Gastroesophageal sphincter (tissue), 3 donors: ENCODE measurements around the gene ZNF587B.
"Not testable (repeated sequence)": the region's sequence is repeated elsewhere in the genome, so short reads cannot be mapped to it uniquely, and the experiment has no call there.

Experiments
- CTCF ChIP-seq, 4 experiments: fragments of 200-600 bp in 2 of 4; fragments of 450-650 bp in 2 of 4; sonication (generic) in 1 of 4; IDR thresholded peaks; one replicate each; pipeline ENCODE4 v1.5.1; 2017 to 2019; ENCODE audit warnings: antibody characterized with exemption in 4 of 4, mild to moderate bottlenecking in 2 of 4, moderate library complexity in 2 of 4
- EP300 ChIP-seq: sonication (generic); formaldehyde crosslinking; IDR thresholded peaks from one replicate; pipeline ENCODE4 v1.6.1; 2017; ENCODE audit warnings: antibody characterized with exemption, mild to moderate bottlenecking
- POLR2A ChIP-seq, 2 donors: fragments of 450-650 bp; IDR thresholded peaks; one replicate each; pipeline ENCODE4 v1.6.1; 2017; ENCODE audit warnings: antibody characterized with exemption in 2 of 2, mild to moderate bottlenecking in 2 of 2, moderate library complexity in 1 of 2

- not testable (repeated sequence) for TF ChIP-seq CTCF (IDR thresholded peaks at IDR 0.05); POLR2A (IDR thresholded peaks at IDR 0.05); EP300
Measured at GRCh38 chr19:57836991-57837390, 6.9 kb downstream of the ZNF587B start.
